Stimulated activated CD8-positive, alpha-beta memory T cell treated with anti-CD3 and anti-CD28 coated beads, Interleukin-15, amount 100 ng/mL, for 1 hour (primary cell): Measurements from ENCODE around the gene KMT5B.

Experiments
- DNase-seq: peaks from one replicate; pipeline ENCODE4 v3.0.0-alpha.2; 2020; ENCODE audit warnings: low read depth

KMT5B gene

GRCh38 chr11:68117853-68118470, 95.1 kb downstream of the KMT5B start:
- no peak for DNase-seq

DNA sequence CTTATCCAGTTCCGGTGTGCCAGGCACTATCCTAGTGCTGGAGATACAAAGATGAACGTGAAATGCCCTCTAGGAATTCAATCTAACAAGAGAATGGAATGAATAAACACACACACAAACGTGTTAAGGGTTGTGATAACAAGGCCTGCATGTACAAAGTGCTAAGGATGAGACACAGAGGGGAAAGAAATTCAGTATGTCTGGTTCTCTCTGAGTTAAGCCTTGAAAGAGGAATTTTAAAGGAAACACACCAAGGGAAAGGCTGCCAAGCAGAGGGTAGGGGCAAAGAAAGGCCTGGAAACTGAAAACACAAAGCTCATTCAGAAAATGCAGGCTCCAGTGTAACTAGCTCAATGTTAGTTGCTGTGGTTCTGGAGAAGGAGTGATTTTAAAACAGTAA, 96.1 kb downstream of the KMT5B start:
- no peak for DNase-seq

GRCh38 chr11:68116126-68116525, 97.0 kb downstream of the KMT5B start:
- DNase-seq, result no peak

- DNase-seq, result no peak
These were observed 97.8 kb downstream of the KMT5B start for GRCh38 chr11:68115285-68115684.

- DNase-seq, result no peak
These were observed 99.1 kb downstream of the KMT5B start for GRCh38 chr11:68113986-68114385.

DNA sequence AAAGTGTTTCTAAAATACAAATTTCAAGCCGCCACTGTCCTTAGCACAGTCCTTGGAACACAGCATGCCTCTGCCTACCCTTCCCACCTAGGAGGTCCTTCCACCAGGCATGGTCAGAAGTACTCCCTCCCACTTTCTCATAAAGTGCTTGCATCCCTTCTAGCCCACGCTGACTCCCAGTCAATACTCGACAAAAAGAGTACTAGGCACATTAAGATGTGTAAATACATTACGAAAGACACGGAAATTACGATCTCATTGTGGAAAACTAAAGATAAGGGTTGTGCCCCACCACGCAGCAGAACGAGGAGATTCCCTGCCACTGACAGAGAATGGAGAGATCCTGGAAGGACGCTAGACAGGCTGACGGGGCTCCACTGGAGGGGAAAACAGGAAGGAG, 105.4 kb downstream of the KMT5B start:
- no peak for DNase-seq

DNA sequence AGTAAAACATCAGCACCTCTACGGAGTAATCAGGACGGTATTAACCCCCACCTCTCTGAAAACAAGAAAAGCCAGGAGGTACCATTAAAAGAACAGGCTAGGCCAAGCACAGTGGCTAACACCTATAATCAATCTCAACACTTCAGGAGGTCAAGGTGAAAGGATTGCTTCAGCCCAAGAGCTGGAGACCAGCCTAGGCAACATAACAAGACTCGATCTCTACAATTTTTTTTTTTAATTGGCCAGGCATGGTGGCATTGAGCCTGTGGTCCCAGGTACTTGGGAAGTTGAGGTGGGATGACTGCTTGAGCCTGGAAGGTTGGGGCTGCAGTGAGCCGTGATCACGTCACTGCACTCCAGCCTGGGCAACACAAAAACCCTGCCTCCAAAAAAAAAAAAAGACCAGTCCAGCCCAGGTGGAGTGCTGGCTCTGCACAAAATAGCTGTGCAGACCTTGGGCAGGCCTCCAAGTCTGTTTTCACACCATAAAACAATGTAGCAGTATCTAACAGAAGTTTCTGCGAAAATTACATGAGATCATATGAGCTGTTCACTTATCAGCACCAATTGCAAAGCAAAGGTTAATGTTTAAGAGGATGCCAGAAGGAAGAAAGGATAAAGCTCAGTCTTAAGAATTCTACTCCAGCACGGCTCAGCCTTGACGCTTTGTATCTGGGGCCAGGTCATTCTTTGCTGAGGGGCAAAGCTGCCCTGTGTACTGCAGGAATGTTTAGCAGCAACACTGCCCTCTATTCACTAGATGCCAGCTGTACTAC, 106.7 kb downstream of the KMT5B start:
- DNase-seq, result no peak
